ENCODE measurements around the gene ASB3. TPM values are rescaled to one million over a fixed set of nuclear protein-coding genes. Genes with fewer than 3 reads are reported as not detected.

Gene ASB3
- polyA plus RNA-seq, 4 donors: 30.5 to 33.5 (median 31.6) TPM

Other genes starting within 250 kb of the ASB3 start
- 1 to 10 TPM; 3.6 to 5.2 (median 4.5) TPM for gene CHAC2, start 19.1 kb downstream of the ASB3 start, polyA plus RNA-seq (ENCODE audit: insufficient read length in 4 of 4)
- gene ERLEC1, start 91 bp upstream of the ASB3 start, polyA plus RNA-seq (ENCODE audit: insufficient read length in 4 of 4): 10 to 100 TPM; 61.7 to 88.1 (median 78.8) TPM
- 1 to 10 TPM; 1.8 to 3.9 (median 2.3) TPM for gene GPR75, start 73.0 kb upstream of the ASB3 start, polyA plus RNA-seq (ENCODE audit: insufficient read length in 4 of 4)
- 10 to 100 TPM; 39.2 to 66.6 (median 64.1) TPM for gene PSME4, start 184.0 kb upstream of the ASB3 start, polyA plus RNA-seq (ENCODE audit: insufficient read length in 4 of 4)